SIG-M5 treated with dmso at 0.1 percent for 504 hours (cell line): ENCODE results near the gene CNTFR.

Experiments used
- DNase-seq: peaks from one replicate; lab custom pipeline; 2025; ENCODE audit not compliant: unreplicated experiment; lab: John Stamatoyannopoulos, UW

CNTFR gene

GRCh38 chr9:34590381-34591247 is 1.1 kb upstream of the CNTFR start:
- peak; percentile 4 for DNase-seq

- no peak for DNase-seq
Observed at GRCh38 chr9:34588671-34589635, 571 bp downstream of the CNTFR start.

GRCh38 chr9:34587271-34587670 is 2.3 kb downstream of the CNTFR start:
- DNase-seq, result no peak

- no peak for DNase-seq
Observed at GRCh38 chr9:34585946-34586669, 3.4 kb downstream of the CNTFR start.

- no peak for DNase-seq
Observed at GRCh38 chr9:34584970-34585369, 4.6 kb downstream of the CNTFR start.

GRCh38 chr9:34582787-34583186 is 6.7 kb downstream of the CNTFR start:
- DNase-seq, result no peak

- DNase-seq, result no peak
Observed at GRCh38 chr9:34581318-34581717, 8.2 kb downstream of the CNTFR start.

- DNase-seq, result no peak
Observed at GRCh38 chr9:34580358-34580757, 9.2 kb downstream of the CNTFR start.

GRCh38 chr9:34579808-34580163 is 9.7 kb downstream of the CNTFR start:
- DNase-seq, result no peak

- no peak for DNase-seq
Observed at GRCh38 chr9:34579104-34579807, 10.3 kb downstream of the CNTFR start.

- no peak for DNase-seq
Observed at GRCh38 chr9:34578241-34579103, 11.1 kb downstream of the CNTFR start.

- DNase-seq, result no peak
Observed at GRCh38 chr9:34577400-34578240, 11.9 kb downstream of the CNTFR start.

GRCh38 chr9:34576597-34577399 is 12.7 kb downstream of the CNTFR start:
- DNase-seq, result no peak

- no peak for DNase-seq
Observed at GRCh38 chr9:34575862-34576596, 13.5 kb downstream of the CNTFR start.

GRCh38 chr9:34575241-34575640 is 14.3 kb downstream of the CNTFR start:
- no peak for DNase-seq

- DNase-seq, result no peak
Observed at GRCh38 chr9:34574571-34574970, 15.0 kb downstream of the CNTFR start.

- no peak for DNase-seq
Observed at GRCh38 chr9:34573599-34574325, 15.8 kb downstream of the CNTFR start.
